ENCODE results near the gene SLC16A3. TPM values are rescaled to one million over a fixed set of nuclear protein-coding genes. Genes with fewer than 3 reads are reported as not detected.
"Not testable (repeated sequence)": the region's sequence is repeated elsewhere in the genome, so short reads cannot be mapped to it uniquely, and the experiment has no call there.

SLC16A3 gene
- total RNA-seq, 1 donor from 2014 or later: 4.2 TPM

GRCh38 chr17:82247182-82247823 is 18.5 kb downstream of the SLC16A3 start:
- no peak for DNase-seq

- DNase-seq: no peak
These were observed 19.2 kb downstream of the SLC16A3 start for GRCh38 chr17:82247856-82248671.

GRCh38 chr17:82248815-82249674 is 20.2 kb downstream of the SLC16A3 start:
- DNase-seq: no peak

- no peak for DNase-seq
These were observed 21.2 kb downstream of the SLC16A3 start for GRCh38 chr17:82249896-82250581.

- DNase-seq: no peak
These were observed 22.1 kb downstream of the SLC16A3 start for GRCh38 chr17:82250868-82251500.

GRCh38 chr17:82252511-82253178 is 23.8 kb downstream of the SLC16A3 start:
- no peak for DNase-seq

GRCh38 chr17:82253179-82253544 is 24.3 kb downstream of the SLC16A3 start:
- no peak for DNase-seq

GRCh38 chr17:82254096-82254495 is 25.3 kb downstream of the SLC16A3 start:
- DNase-seq: not testable (repeated sequence)

GRCh38 chr17:82254746-82255145 is 25.9 kb downstream of the SLC16A3 start:
- not testable (repeated sequence) for DNase-seq

- DNase-seq: no peak
These were observed 26.6 kb downstream of the SLC16A3 start for GRCh38 chr17:82255402-82255972.

- DNase-seq: no peak
These were observed 27.5 kb downstream of the SLC16A3 start for GRCh38 chr17:82256242-82256885.

- DNase-seq: peak; percentile 41
These were observed 28.6 kb downstream of the SLC16A3 start for GRCh38 chr17:82257473-82257872.

- no peak for DNase-seq
These were observed 29.7 kb downstream of the SLC16A3 start for GRCh38 chr17:82258555-82258954.

GRCh38 chr17:82259972-82260961 is 31.4 kb downstream of the SLC16A3 start:
- DNase-seq: not testable (repeated sequence)

GRCh38 chr17:82262344-82262743 is 33.5 kb downstream of the SLC16A3 start:
- no peak for DNase-seq

GRCh38 chr17:82263641-82264040 is 34.8 kb downstream of the SLC16A3 start:
- no peak for DNase-seq

- DNase-seq: no peak
These were observed 37.3 kb downstream of the SLC16A3 start for GRCh38 chr17:82266142-82266541.

- peak; percentile 88 for DNase-seq
These were observed 38.9 kb downstream of the SLC16A3 start for GRCh38 chr17:82267575-82268379.
